MM.1S (cell line): ENCODE measurements around the gene HNF4A.

Experiments
- CTCF ChIP-seq: fragments of 300-600 bp; sonication (generic); IDR thresholded peaks from 2 replicates; pipeline ENCODE4 v1.5.1; 2016; ENCODE audit warnings: antibody characterized with exemption, low read length, mixed read lengths
- EZH2 ChIP-seq: fragments of 300-600 bp; sonication (generic); optimal IDR thresholded peaks from 2 replicates; pipeline ENCODE3; 2017; ENCODE audit warnings: low read depth, mild to moderate bottlenecking, antibody characterized with exemption, low read length, mixed read lengths
- EZH2phosphoT487 ChIP-seq: fragments of 300-600 bp; sonication (generic); IDR thresholded peaks from 2 replicates; pipeline ENCODE4 v1.6.1; 2018; ENCODE audit warnings: antibody characterized with exemption, low read length

GRCh38 chr20:44463466-44463865 lies 108.0 kb downstream of the HNF4A start:
- TF ChIP-seq CTCF, result no peak
- no peak for TF ChIP-seq EZH2
- TF ChIP-seq EZH2phosphoT487, result no peak
